ENCODE data around the gene JAK2. TPM values are rescaled to one million over a fixed set of nuclear protein-coding genes. Genes with fewer than 3 reads are reported as not detected.
"Not testable (repeated sequence)": the region's sequence is repeated elsewhere in the genome, so short reads cannot be mapped to it uniquely, and the experiment has no call there.

The JAK2 gene
- total RNA-seq, 1 donor from 2014 or later: 20.2 TPM

GRCh38 chr9:4980086-4980727, 4.9 kb upstream of the JAK2 start:
- DNase-seq (ENCODE audit: low spot score): no peak

- DNase-seq (ENCODE audit: low spot score): no peak
Measured at GRCh38 chr9:4982721-4983482, 2.2 kb upstream of the JAK2 start.

GRCh38 chr9:4983601-4984165, 1.4 kb upstream of the JAK2 start:
- no peak for DNase-seq (ENCODE audit: low spot score)

- DNase-seq (ENCODE audit: low spot score): no peak
Measured at GRCh38 chr9:4984171-4984620, 876 bp upstream of the JAK2 start.

- DNase-seq (ENCODE audit: low spot score): peak; percentile 44
Measured at GRCh38 chr9:4985386-4986266, 554 bp downstream of the JAK2 start.

- no peak for DNase-seq (ENCODE audit: low spot score)
Measured at GRCh38 chr9:4986296-4986695, 1.2 kb downstream of the JAK2 start.

GRCh38 chr9:4986783-4987182, 1.7 kb downstream of the JAK2 start:
- DNase-seq (ENCODE audit: low spot score): no peak

GRCh38 chr9:4987961-4988421, 2.9 kb downstream of the JAK2 start:
- DNase-seq (ENCODE audit: low spot score): peak; percentile 45

GRCh38 chr9:4992872-4993271, 7.8 kb downstream of the JAK2 start:
- no peak for DNase-seq (ENCODE audit: low spot score)

- no peak for DNase-seq (ENCODE audit: low spot score)
Measured at GRCh38 chr9:4994166-4994890, 9.3 kb downstream of the JAK2 start.

- DNase-seq (ENCODE audit: low spot score): no peak
Measured at GRCh38 chr9:4997196-4997595, 12.1 kb downstream of the JAK2 start.

GRCh38 chr9:4997631-4998030, 12.6 kb downstream of the JAK2 start:
- no peak for DNase-seq (ENCODE audit: low spot score)

GRCh38 chr9:5002811-5003210, 17.7 kb downstream of the JAK2 start:
- no peak for DNase-seq (ENCODE audit: low spot score)

GRCh38 chr9:5004481-5004880, 19.4 kb downstream of the JAK2 start:
- DNase-seq (ENCODE audit: low spot score): no peak

- DNase-seq (ENCODE audit: low spot score): no peak
Measured at GRCh38 chr9:5008202-5008601, 23.1 kb downstream of the JAK2 start.

- no peak for DNase-seq (ENCODE audit: low spot score)
Measured at GRCh38 chr9:5013374-5013773, 28.3 kb downstream of the JAK2 start.

- DNase-seq (ENCODE audit: low spot score): no peak
Measured at GRCh38 chr9:5015934-5016333, 30.9 kb downstream of the JAK2 start.

- DNase-seq (ENCODE audit: low spot score): no peak
Measured at GRCh38 chr9:5025416-5025815, 40.3 kb downstream of the JAK2 start.

GRCh38 chr9:5031941-5032340, 46.9 kb downstream of the JAK2 start:
- DNase-seq (ENCODE audit: low spot score): not testable (repeated sequence)

GRCh38 chr9:5040730-5041389, 55.8 kb downstream of the JAK2 start:
- DNase-seq (ENCODE audit: low spot score): no peak
